Measurements from ENCODE around the gene PDS5A.

DNA sequence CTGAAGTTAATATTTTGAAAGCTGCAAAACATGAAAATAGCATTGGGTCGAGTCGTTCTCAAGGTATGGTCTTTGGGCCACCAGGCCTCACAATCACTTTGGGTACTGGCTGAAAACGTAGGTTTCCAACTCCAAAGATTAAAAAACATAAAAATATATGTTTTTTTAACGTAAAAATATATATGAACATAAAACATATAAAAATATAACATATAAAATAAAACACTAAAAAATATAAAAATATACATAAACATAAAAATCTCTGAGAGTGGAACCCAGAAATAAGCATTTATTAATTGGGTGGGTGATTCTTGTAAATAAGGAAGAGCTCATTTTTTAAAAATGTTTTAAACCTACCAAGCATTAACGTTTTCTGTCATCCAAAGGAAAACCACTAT, 666 bp upstream of the PDS5A start:
- TF ChIP-seq NR0B2 (CRISPR knock-in tag; IDR thresholded peaks at IDR 0.05) (no peak), ZBTB2 (CRISPR knock-in tag; IDR thresholded peaks at IDR 0.05; ENCODE audit: low read depth) (no peak), EZH2 (conservative IDR thresholded peaks at IDR 0.05; ENCODE audit: low read depth, low read length) (no peak), KAT8 (CRISPR knock-in tag; IDR thresholded peaks at IDR 0.05) (no peak), CBX2 (IDR thresholded peaks at IDR 0.05; ENCODE audit: low read depth, low read length) (no peak), CBX2 (CRISPR knock-in tag; IDR thresholded peaks at IDR 0.05; ENCODE audit: low read depth) (no peak), POLR2AphosphoS2 (IDR thresholded peaks at IDR 0.05; ENCODE audit: low read depth, low read length) (no peak), RBAK (CRISPR knock-in tag; IDR thresholded peaks at IDR 0.05) (no peak), ZBTB42 (CRISPR knock-in tag; IDR thresholded peaks at IDR 0.05) (no peak), HOXA9 (CRISPR knock-in tag; IDR thresholded peaks at IDR 0.05; ENCODE audit: borderline replicate concordance) (no peak), HIVEP1 (CRISPR knock-in tag; IDR thresholded peaks at IDR 0.05) (no peak), CTCF (CRISPR knock-in tag; IDR thresholded peaks at IDR 0.05) (no peak), PTBP1 (IDR thresholded peaks at IDR 0.05; ENCODE audit: low read depth, low read length, poor library complexity, severe bottlenecking) (no peak), ZNF574 (CRISPR knock-in tag; IDR thresholded peaks at IDR 0.05) (no peak)
- TF ChIP-seq, protein P1, sequence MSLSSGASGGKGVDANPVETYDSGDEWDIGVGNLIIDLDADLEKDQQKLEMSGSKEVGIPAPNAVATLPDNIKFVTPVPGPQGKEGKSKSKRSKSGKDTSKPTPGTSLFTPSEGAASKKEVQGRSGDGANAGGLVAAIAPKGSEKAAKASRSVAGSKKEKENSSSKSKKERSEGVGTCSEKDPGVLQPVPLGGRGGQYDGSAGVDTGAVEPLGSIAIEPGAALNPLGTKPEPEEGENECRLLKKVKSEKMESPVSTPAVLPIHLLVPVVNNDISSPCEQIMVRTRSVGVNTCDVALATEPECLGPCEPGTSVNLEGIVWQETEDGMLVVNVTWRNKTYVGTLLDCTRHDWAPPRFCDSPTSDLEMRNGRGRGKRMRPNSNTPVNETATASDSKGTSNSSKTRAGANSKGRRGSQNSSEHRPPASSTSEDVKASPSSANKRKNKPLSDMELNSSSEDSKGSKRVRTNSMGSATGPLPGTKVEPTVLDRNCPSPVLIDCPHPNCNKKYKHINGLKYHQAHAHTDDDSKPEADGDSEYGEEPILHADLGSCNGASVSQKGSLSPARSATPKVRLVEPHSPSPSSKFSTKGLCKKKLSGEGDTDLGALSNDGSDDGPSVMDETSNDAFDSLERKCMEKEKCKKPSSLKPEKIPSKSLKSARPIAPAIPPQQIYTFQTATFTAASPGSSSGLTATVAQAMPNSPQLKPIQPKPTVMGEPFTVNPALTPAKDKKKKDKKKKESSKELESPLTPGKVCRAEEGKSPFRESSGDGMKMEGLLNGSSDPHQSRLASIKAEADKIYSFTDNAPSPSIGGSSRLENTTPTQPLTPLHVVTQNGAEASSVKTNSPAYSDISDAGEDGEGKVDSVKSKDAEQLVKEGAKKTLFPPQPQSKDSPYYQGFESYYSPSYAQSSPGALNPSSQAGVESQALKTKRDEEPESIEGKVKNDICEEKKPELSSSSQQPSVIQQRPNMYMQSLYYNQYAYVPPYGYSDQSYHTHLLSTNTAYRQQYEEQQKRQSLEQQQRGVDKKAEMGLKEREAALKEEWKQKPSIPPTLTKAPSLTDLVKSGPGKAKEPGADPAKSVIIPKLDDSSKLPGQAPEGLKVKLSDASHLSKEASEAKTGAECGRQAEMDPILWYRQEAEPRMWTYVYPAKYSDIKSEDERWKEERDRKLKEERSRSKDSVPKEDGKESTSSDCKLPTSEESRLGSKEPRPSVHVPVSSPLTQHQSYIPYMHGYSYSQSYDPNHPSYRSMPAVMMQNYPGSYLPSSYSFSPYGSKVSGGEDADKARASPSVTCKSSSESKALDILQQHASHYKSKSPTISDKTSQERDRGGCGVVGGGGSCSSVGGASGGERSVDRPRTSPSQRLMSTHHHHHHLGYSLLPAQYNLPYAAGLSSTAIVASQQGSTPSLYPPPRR (CRISPR knock-in tag; IDR thresholded peaks at IDR 0.05; ENCODE audit: borderline replicate concordance): no peak

Measured in HepG2 (cell line).